Measurements from ENCODE around the gene IFNA1.

The IFNA1 gene

DNA sequence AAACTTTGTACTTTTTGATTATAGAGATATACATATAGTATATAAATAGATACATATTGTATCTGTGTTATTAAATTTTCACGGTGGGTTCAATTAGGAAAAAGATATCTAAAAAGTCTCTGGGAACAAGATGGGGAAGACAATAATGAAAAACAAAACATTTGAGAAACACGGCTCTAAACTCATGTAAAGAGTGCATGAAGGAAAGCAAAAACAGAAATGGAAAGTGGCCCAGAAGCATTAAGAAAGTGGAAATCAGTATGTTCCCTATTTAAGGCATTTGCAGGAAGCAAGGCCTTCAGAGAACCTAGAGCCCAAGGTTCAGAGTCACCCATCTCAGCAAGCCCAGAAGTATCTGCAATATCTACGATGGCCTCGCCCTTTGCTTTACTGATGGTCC is at the start of gene IFNA1:
Gene IFNA1, plus strand, starts transcription at position 301 of the 400 bp plus-strand sequence. Its CDS starts 69 bp downstream, at position 370.
- no peak for TF ChIP-seq JUND (IDR thresholded peaks at IDR 0.05; ENCODE audit: low read depth)
- no peak for DNase-seq (ENCODE audit: low read depth in 1 of 2, low spot score in 1 of 2)
- in situ Hi-C loops (cut with HindIII; ENCODE audit: low pct_unique_long_range_greater_than_20kb, low sequenced_read_pairs), result no loop called here

DNA sequence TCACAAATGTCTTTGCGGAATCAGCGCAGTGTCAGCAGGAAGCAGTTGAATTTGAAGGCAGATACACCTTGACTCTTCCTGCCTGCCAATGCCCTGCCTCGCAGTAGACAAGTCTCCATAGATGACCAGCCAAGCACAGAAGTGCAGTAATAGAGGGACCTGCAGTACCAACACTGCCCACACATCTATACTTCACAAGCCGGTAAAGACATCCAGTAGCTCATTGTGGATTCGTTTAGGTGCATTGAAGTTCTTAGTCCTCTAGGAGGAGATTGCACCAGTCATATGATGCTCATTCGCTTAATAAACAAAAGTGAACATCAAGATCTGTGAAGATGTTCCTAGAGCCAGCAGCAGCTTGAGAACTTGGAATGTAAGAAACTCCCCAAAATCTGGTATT is 48.0 kb upstream of the IFNA1 start:
- DNase-seq (ENCODE audit: low read depth in 1 of 2, low spot score in 1 of 2), result peak in 1 of 2 experiments; percentile 77
- no peak for TF ChIP-seq JUND (IDR thresholded peaks at IDR 0.05; ENCODE audit: low read depth)
- in situ Hi-C loops (cut with HindIII; ENCODE audit: low pct_unique_long_range_greater_than_20kb, low sequenced_read_pairs), result no loop called here

DNA sequence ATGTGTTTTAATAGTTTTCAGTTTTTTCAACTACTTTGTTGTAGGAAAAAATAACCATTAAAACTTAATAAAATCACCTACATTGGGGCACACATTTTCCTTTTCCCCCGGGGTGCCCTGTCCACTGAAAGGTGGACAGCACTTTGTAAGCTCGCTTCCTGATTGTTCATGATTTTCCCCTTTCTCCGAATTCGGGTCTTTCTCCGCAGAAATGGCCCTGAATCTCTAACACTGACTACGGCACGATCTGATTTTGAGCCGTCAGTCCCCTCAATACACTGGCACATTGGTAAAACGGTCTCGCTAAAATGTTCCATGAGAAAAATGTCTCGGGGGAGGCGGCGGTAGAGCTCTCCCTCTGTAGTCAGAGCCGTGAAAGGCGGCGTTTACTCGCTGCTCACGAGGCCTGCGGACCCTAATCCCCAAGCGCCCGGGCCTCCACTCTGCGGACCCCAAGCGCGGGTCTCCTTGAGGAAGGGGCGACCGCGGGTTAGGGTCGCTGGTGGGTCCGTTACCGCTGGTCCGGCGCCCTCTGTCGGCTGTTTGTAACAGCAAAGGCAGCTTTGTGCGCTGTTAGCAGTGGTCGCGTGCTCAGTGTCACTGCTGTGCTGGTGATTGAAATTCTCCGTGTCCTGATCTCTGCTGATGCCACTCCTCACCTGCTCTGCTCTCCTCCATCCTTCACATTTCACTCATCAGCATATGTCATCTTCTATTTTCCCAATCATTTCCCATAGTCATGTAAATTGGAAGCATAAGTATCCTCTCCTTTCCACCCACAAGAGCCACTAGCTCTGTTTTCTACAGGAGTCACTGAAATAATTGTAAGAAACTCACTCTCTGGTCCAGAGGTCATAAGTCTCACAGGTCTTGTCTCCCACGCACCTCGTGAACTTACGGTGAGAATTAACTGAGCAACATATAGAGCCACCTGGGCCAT is 44.2 kb upstream of the IFNA1 start:
- peak in 1 of 2 experiments; percentile 42 for DNase-seq (ENCODE audit: low read depth in 1 of 2, low spot score in 1 of 2)
- TF ChIP-seq JUND (IDR thresholded peaks at IDR 0.05; ENCODE audit: low read depth), result no peak
- in situ Hi-C loops (cut with HindIII; ENCODE audit: low pct_unique_long_range_greater_than_20kb, low sequenced_read_pairs), result no loop called here

DNA sequence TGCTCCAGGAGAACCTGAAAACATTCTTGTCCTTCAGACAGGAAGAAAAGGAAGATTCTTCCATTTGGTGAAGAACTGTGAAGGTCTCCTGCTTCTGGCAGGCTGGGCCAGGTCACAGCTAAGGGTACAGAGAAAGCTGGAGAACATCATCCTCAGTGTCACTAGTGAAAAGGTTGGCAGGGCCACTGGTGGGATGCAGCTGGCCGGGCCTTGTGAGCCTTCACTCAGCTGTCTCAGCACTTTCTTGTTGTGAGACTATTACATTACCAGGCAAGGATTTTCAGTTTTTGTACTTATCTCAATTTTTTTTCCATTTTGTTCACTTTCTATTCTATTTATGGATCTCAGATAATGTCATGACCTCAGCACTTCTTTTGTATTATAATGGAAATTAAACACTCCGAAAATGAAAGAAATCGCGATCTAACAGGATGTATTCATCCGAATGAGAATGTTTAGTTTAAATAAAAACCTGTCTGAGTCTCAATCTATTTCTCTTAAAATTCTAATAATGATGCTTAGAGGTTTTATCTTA is 41.2 kb upstream of the IFNA1 start:
- no peak for DNase-seq (ENCODE audit: low read depth in 1 of 2, low spot score in 1 of 2)
- no peak for TF ChIP-seq JUND (IDR thresholded peaks at IDR 0.05; ENCODE audit: low read depth)
- in situ Hi-C loops (cut with HindIII; ENCODE audit: low pct_unique_long_range_greater_than_20kb, low sequenced_read_pairs), result no loop called here

DNA sequence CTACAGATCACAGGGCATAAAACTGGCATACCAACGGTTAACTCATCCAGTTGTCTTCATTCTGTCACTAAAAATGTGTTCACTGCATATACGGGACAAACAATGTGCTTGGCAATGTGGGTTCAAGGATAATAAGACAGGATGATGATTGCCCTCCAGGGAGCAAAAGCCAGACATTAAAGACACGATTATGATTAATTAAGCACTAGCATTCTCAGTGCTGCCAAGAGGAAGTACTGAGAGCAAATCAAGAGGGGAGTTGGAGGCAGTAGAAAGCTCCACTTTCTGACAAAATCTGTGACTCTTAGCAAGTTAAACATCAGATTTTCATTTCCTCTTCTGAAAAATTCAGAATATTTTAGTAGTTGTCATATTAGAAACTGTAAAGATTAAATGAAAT is 40.3 kb upstream of the IFNA1 start:
- no peak for DNase-seq (ENCODE audit: low read depth in 1 of 2, low spot score in 1 of 2)
- in situ Hi-C loops (cut with HindIII; ENCODE audit: low pct_unique_long_range_greater_than_20kb, low sequenced_read_pairs), result no loop called here
- TF ChIP-seq JUND (IDR thresholded peaks at IDR 0.05; ENCODE audit: low read depth), result no peak

DNA sequence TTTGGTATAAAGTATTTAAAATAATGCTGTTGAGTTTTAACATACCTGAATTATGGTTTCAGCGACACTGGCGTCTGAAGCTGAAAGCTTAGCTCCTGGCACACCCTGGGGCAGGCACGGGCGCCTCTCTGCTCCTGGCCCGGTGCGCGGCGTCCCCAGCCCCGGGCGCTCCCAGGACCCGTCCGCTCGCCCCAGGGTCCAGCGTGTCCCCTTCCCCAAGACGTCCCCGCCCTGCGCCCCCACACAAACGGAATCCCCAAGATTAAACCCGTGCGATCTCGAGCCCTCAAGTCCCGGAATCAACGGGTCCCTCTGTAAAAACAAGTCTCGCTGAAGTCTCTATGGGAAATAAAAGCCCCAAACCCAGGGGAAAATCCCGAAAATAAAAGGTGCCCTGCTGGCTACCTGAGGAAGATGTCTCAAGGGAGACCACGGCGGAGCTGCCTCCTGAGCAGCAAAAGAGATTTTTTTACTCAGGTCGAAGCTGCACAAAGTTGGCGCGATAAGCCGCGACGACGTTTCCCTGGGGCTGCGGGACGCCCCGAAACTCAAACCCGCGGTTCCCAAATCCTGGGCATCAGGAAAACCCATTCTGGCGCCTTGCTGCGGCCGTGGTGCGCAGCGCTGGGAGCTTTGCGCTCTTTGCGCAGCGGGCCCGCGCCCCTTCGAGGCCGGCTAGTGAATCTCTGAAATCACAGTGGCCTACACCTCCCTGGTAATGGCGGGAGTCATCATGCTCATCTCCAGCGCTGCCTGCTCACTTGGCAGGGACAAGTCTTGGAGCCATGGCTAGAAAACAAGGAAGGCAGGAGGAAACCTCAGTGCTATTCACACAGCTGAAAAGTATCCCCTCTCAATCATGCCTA is 37.6 kb upstream of the IFNA1 start:
- no peak for DNase-seq (ENCODE audit: low read depth in 1 of 2, low spot score in 1 of 2)
- in situ Hi-C loops (cut with HindIII; ENCODE audit: low pct_unique_long_range_greater_than_20kb, low sequenced_read_pairs), result no loop called here
- no peak for TF ChIP-seq JUND (IDR thresholded peaks at IDR 0.05; ENCODE audit: low read depth)

DNA sequence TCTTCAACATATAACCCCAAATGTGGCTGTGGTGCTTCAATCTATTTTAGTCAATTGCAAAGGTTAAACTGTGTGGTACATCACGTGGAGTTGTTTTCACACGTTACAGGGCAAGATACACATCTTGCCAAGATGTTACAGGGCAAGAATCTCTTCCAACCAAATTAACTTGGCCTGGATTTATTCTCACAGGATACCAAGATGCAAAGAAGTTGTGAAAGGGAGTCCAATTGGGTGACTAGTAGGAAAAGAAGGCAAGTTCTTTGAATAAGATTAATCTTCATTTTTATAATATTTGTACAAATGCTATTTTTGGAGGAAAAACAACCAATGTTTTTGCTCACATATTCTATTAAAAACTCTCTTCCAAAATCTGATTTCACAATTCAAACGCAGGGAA is 36.1 kb upstream of the IFNA1 start:
- no peak for DNase-seq (ENCODE audit: low read depth in 1 of 2, low spot score in 1 of 2)
- in situ Hi-C loops (cut with HindIII; ENCODE audit: low pct_unique_long_range_greater_than_20kb, low sequenced_read_pairs), result no loop called here
- no peak for TF ChIP-seq JUND (IDR thresholded peaks at IDR 0.05; ENCODE audit: low read depth)

DNA sequence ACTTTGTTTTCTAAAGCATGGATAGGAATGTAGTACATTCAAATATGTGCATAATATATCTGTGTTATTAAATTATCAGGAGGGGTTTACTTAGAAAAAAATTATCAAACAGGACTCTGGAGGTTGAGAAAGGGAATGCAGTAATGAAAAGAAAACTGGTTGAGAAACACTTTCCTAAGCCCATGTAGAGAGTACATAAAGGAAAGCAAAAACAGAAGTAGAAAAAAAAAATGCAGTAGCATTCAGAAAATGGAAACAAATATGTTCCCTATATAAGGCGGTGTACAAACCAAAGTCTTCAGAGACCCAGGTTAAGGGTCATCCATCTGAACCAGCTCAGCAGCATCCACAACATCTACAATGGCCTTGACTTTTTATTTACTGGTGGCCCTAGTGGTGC is 31.4 kb upstream of the IFNA1 start, which contains the start of gene IFNA8:
Gene IFNA8, plus strand, starts transcription at position 301 of the 400 bp plus-strand sequence. Its CDS starts 60 bp downstream, at position 361.
- no peak for TF ChIP-seq JUND (IDR thresholded peaks at IDR 0.05; ENCODE audit: low read depth)
- no peak for DNase-seq (ENCODE audit: low read depth in 1 of 2, low spot score in 1 of 2)
- in situ Hi-C loops (cut with HindIII; ENCODE audit: low pct_unique_long_range_greater_than_20kb, low sequenced_read_pairs), result no loop called here

DNA sequence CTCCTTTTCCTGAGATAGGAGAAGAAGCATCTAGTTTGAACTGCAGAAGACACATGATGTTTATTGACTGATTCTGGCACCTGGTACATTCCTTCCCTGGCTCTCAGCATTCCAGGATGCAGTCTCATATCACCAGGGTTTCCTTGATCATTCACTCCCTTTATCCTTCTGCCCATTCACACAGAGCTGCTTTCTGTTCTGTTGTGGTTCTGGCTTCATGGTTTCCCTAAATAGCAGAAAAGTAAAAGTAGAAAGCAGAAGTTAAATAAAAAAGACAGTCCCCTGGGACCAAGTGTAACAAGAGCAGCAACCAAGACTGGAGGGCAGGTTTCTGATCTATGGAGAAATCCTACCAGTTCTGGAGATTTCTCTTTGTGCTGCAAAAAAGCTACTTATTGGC is 28.1 kb upstream of the IFNA1 start:
- no peak for TF ChIP-seq JUND (IDR thresholded peaks at IDR 0.05; ENCODE audit: low read depth)
- in situ Hi-C loops (cut with HindIII; ENCODE audit: low pct_unique_long_range_greater_than_20kb, low sequenced_read_pairs), result no loop called here
- DNase-seq (ENCODE audit: low read depth in 1 of 2, low spot score in 1 of 2), result no peak

DNA sequence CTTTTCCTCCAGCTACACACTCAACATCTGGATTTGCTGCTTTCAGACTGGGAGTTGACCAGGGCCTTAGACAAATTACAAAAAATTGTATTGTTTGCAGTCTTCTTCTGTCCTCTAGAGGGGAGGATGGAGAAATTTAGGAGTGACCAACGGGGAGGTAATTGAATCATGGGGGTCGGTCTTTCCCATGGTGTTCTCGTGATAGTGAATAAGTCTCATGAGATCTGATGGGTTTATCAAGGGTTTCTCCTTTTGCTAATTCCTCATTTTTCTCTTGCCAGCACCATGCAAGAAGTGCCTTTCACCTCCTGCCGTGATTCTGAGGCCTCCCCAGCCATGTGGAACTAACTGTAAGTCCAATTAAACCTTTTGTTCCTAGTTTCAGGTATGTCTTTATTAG is 27.1 kb upstream of the IFNA1 start:
- no peak for DNase-seq (ENCODE audit: low read depth in 1 of 2, low spot score in 1 of 2)
- TF ChIP-seq JUND (IDR thresholded peaks at IDR 0.05; ENCODE audit: low read depth), result no peak
- in situ Hi-C loops (cut with HindIII; ENCODE audit: low pct_unique_long_range_greater_than_20kb, low sequenced_read_pairs), result no loop called here

DNA sequence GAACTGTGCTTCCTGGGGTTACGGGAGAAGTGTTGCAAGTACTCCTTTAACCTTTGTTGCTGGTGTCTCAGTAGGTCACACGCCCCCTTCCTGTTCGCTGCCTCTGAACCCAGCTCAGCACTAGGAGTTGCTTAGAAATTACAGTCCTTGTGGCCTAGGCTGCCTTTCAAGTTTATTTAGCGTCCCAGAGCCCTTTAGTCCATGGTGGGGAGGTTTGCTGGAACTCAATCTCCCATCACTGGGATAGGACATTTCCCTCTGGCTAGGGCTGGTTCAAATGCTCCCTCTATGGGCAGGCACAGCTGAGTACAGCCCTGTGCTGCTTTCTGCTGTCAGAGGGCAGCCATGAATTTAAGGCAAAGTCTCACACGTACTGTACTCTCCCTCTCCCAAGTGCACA is 26.6 kb upstream of the IFNA1 start:
- TF ChIP-seq JUND (IDR thresholded peaks at IDR 0.05; ENCODE audit: low read depth), result no peak
- in situ Hi-C loops (cut with HindIII; ENCODE audit: low pct_unique_long_range_greater_than_20kb, low sequenced_read_pairs), result no loop called here
- DNase-seq (ENCODE audit: low read depth in 1 of 2, low spot score in 1 of 2), result peak in 1 of 2 experiments; percentile 29

DNA sequence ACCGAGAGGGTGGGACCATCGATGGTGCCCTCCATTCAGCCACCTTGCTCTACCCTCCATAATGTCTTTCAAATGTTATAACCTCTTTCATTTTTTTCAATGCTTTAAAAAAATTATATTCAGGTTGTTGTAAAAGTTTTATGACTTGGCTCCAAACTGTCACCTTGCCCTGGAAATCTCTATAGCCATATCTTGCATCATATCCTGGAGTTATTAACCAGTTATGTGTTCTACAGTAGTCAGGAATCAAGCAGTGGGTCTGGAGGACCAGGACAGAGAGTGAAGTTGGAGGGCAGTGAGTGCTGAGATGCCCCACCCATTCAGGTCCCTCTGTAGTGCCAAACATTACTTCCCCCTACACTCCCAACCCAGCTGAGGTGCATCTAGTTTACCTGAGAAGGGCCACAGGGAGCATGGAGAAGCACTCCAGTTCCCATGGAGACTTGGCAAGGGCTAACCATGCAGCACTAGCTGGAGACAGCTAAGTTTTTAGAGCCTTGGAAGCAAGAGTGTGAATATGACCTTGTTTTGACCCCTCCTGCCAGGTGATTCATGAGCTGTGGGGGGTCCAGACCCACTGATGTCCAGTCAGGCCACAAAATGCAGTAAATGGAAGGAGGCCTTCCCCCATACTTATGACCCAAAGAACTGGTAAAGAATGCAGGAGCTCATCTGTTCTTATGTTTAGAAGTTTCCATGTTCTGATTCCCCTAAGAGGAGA is 25.9 kb upstream of the IFNA1 start:
- no peak for DNase-seq (ENCODE audit: low read depth in 1 of 2, low spot score in 1 of 2)
- TF ChIP-seq JUND (IDR thresholded peaks at IDR 0.05; ENCODE audit: low read depth), result no peak
- in situ Hi-C loops (cut with HindIII; ENCODE audit: low pct_unique_long_range_greater_than_20kb, low sequenced_read_pairs), result no loop called here

Data from T47D (cell line).